AG04449 (cell line): ENCODE results near the gene POU2AF2.
"Not testable (repeated sequence)": the region's sequence is repeated elsewhere in the genome, so short reads cannot be mapped to it uniquely, and the experiment has no call there.

Source experiments
- CTCF ChIA-PET: fragments of 350-600 bp; formaldehyde crosslinking; extraction: SDS; loops from one replicate; lab custom pipeline; 2021; ENCODE audit warnings: antibody characterized with exemption; lab: Yijun Ruan, JAX
- POLR2A ChIA-PET: fragments of 400-600, 350-600 bp; formaldehyde crosslinking; extraction: SDS; loops from one replicate; lab custom pipeline; 2020; ENCODE audit warnings: antibody characterized with exemption, inconsistent platforms; lab: Yijun Ruan, JAX
- DNase-seq: peaks from one replicate; pipeline ENCODE4 v3.0.0-alpha.2; 2010; ENCODE audit warnings: low read depth, low spot score
- H3K4me3 ChIP-seq: 2 replicates; pipeline ENCODE4 v1.5.1; 2011; ENCODE audit warnings: low read depth, mild to moderate bottlenecking, control low read depth, low read length
- TF ChIP-seq, protein P1 (sequence below): IDR thresholded peaks from one replicate; pipeline ENCODE4 v1.5.1; 2011; ENCODE audit warnings: mild to moderate bottlenecking, moderate library complexity, low read length, control low read depth, inconsistent platforms; ENCODE audit not compliant: insufficient read depth; ENCODE audit errors: missing control alignments

Gene POU2AF2

DNA sequence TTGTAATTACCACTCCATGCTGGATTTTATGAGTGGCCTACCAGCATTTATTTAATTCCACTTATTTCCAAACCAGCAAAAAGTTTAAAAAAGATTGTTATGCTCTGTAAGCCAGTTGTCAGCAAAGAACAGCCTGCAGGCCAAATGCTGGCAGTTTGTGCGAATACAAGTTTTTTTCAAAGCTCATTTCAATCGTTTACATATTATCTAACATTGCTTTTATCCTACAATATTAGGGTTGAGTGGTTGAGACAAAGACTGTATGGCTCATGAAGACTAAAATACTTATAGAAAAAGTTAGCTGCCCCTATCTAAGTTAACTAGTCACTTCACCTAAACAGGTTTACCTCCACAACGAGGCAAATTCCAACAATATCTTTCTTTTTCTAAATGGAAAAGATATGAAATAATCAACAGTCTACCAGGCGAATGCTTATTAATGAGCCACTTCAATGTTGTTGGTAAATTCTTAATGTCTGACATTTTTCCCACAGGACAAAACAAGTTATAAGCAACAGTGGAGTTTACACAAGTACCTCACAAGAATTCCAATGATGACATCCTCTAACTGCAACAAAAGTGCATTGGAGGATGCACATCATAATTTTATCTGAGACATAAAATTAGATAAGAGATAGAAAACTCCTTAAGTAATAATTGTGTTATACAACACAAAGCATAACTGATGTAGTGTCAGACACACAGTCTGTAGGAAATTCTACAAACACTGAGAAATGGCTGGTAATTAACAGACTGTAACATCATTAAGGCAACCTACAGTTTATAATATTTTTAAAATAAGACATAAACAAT is 35.8 kb upstream of the POU2AF2 start:
- POLR2A ChIA-PET, result no interaction called here
- CTCF ChIA-PET, result interaction anchor here (1.9 kb wide), 1 partner anchor 21 kb away, joined by 6 read pairs; no protein-coding TSS in a partner anchor
- DNase-seq, result no peak
- H3K4me3 ChIP-seq, result no peak overlapping the region
- TF ChIP-seq, protein P1, sequence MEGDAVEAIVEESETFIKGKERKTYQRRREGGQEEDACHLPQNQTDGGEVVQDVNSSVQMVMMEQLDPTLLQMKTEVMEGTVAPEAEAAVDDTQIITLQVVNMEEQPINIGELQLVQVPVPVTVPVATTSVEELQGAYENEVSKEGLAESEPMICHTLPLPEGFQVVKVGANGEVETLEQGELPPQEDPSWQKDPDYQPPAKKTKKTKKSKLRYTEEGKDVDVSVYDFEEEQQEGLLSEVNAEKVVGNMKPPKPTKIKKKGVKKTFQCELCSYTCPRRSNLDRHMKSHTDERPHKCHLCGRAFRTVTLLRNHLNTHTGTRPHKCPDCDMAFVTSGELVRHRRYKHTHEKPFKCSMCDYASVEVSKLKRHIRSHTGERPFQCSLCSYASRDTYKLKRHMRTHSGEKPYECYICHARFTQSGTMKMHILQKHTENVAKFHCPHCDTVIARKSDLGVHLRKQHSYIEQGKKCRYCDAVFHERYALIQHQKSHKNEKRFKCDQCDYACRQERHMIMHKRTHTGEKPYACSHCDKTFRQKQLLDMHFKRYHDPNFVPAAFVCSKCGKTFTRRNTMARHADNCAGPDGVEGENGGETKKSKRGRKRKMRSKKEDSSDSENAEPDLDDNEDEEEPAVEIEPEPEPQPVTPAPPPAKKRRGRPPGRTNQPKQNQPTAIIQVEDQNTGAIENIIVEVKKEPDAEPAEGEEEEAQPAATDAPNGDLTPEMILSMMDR, result no peak

DNA sequence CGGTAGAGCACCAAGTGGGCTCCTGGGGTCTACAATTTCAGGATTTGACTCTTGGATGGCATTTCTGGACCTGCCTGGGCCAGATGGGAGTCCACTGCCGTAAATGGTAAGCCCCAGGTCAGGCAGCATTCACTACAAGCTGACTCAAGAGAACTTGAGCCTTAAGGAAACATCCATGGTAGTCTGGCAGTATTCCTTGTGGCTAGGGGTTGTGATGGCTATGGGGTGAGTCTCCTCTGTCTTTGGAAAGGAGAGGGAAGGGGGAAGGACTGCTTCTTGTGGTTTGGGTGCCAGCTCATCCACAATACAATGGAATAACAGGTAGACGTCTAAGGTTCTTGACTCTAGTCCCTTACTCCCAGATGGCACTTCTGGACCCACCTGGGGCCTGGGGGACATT is 32.3 kb upstream of the POU2AF2 start:
- CTCF ChIA-PET, result interaction anchor here (2.4 kb wide), 1 partner anchor 17 kb away, joined by 11 read pairs; no protein-coding TSS in a partner anchor
- POLR2A ChIA-PET, result no interaction called here
- no peak for DNase-seq
- no peak overlapping the region for H3K4me3 ChIP-seq
- TF ChIP-seq, protein P1, result no peak

DNA sequence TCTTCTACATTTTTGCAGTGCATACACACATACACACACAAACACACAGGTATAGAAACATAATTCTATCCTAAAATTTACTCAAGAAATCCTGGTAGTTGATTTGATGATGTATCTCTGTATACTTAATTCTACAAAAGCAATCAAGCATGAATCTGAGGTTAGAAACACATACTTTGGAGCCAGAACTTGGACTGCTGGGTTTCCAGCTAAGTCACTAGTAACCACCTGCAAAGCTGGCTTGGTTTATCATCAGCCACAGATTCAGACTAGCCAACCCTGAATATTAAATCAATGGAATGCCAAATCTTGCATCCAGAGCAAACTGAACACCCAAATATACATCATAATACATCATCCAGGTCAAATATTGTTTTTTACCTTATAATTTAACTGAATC is 24.8 kb upstream of the POU2AF2 start:
- no peak overlapping the region for H3K4me3 ChIP-seq
- TF ChIP-seq, protein P1, result no peak
- CTCF ChIA-PET, result interaction anchor here (3.2 kb wide), 1 partner anchor 9 kb away, joined by 22 read pairs; no protein-coding TSS in a partner anchor

DNA sequence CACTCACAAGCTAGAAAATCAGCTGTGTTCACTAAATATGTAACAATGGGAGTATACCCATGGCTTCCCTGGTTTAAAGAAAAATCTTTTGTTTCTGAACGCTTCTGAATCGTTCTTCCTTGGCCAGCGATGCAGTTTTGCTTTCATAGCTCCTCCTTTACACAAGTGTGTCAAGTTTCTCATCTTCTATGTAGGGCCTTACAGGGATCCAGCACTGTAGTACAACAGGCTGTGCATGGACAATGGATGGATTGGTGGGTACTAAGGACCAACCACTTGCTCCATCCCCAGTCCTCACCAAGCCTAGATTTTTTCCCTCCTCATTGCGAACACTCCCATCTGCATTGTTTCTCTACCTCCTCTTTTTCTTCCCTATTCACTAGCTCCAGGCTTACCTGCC is 24.3 kb upstream of the POU2AF2 start:
- DNase-seq, result no peak
- H3K4me3 ChIP-seq, result no peak overlapping the region
- TF ChIP-seq, protein P1, result no peak
- CTCF ChIA-PET, result interaction anchor here (3.2 kb wide), 1 partner anchor 9 kb away, joined by 22 read pairs; no protein-coding TSS in a partner anchor
- POLR2A ChIA-PET, result no interaction called here

More for the DNA sequence above, 24.8 kb upstream of the POU2AF2 start:
- POLR2A ChIA-PET, result no interaction called here
- DNase-seq, result no peak

DNA sequence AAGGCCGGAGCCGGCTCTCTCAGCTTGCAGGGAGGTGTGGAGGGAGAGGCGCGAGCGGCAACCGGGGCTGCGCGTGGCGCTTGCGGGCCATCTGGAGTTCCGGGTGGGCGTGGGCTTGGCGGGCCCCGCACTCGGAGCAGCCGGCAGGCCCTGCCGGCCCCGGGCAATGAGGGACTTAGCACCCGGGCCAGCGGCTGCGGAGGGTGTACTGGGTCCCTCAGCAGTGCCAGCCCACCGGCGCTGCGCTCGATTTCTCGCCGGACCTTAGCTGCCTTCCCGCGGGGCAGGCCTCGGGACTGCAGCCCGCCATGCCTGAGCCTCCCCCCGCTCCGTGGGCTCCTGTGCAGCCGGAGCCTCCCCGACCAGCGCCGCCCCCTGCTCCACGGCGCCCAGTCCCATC is 23.6 kb upstream of the POU2AF2 start:
- POLR2A ChIA-PET, DNase-seq, H3K4me3 ChIP-seq: not testable (repeated sequence)
- CTCF ChIA-PET, result interaction anchor here (3.2 kb wide), 1 partner anchor 8 kb away, joined by 22 read pairs; no protein-coding TSS in a partner anchor

DNA sequence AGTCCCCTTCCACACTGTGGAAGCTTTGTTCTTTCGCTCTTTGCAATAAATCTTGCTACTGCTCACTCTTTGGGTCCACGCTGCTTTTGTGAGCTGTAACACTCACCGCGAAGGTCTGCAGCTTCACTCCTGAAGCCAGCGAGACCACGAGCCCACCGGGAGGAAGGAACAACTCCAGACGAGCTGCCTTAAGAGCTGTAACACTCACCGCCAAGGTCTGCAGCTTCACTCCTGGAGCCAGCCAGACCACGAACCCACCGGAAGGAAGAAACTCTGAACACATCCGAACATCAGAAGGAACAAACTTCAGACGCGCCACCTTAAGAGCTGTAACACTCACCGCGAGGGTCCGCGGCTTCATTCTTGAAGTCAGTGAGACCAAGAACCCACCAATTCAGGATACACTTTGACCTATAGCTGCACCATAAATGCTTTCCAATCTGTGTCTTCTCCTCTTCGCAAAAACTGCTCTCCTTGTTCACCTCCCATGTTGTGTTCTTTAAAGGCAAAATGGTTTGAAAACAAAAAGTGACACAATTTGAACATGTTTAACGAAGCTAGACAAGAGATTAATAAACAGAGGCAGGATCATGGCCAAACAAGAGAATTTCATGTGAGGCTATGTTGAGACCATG is 22.6 kb upstream of the POU2AF2 start:
- DNase-seq, POLR2A ChIA-PET, H3K4me3 ChIP-seq, CTCF ChIA-PET: not testable (repeated sequence)

DNA sequence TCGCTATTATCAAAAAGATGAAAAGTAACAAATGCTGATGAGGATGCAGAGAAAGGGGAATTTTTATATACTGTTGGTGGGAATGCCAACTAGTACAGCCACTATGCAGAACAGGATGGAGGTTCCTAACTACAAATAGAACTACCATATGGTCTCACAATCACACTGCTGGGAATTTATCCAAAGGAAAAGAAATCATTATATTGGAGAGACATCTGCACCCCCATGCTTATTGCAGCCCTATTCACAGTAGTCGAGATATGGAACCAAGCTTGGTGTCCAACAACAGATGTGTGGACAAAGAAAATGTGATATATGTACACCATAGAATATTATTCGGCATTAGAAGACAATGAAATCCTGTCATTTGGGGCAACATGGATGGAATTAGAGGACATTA is 19.6 kb upstream of the POU2AF2 start:
- DNase-seq, result no peak
- no peak overlapping the region for H3K4me3 ChIP-seq
- ChIA-PET CTCF (no interaction called here), POLR2A (no interaction called here)
- TF ChIP-seq, protein P1, result no peak
